ENCODE data around the gene C3orf22.

GRCh38 chr3:126509597-126510307, 49.0 kb downstream of the C3orf22 start:
- TF ChIP-seq POLR2AphosphoS5 (IDR thresholded peaks at IDR 0.05; ENCODE audit: low read depth, low read length) (no peak), POLR2A (IDR thresholded peaks at IDR 0.05; ENCODE audit: low read depth, low read length) (no peak), SPI1 (IDR thresholded peaks at IDR 0.05; ENCODE audit: low read depth, low read length) (no peak), TAF1 (IDR thresholded peaks at IDR 0.05; ENCODE audit: low read depth, low read length) (no peak), PAX5 (IDR thresholded peaks at IDR 0.05; ENCODE audit: insufficient read depth, low read length, severe bottlenecking) (no peak)
